Measurements from ENCODE around the gene FBXO11. TPM values are rescaled to one million over a fixed set of nuclear protein-coding genes. Genes with fewer than 3 reads are reported as not detected.

FBXO11 gene
- total RNA-seq, 4 donors from 2014 or later: 43.0 to 77.2 (median 51.3) TPM

DNA sequence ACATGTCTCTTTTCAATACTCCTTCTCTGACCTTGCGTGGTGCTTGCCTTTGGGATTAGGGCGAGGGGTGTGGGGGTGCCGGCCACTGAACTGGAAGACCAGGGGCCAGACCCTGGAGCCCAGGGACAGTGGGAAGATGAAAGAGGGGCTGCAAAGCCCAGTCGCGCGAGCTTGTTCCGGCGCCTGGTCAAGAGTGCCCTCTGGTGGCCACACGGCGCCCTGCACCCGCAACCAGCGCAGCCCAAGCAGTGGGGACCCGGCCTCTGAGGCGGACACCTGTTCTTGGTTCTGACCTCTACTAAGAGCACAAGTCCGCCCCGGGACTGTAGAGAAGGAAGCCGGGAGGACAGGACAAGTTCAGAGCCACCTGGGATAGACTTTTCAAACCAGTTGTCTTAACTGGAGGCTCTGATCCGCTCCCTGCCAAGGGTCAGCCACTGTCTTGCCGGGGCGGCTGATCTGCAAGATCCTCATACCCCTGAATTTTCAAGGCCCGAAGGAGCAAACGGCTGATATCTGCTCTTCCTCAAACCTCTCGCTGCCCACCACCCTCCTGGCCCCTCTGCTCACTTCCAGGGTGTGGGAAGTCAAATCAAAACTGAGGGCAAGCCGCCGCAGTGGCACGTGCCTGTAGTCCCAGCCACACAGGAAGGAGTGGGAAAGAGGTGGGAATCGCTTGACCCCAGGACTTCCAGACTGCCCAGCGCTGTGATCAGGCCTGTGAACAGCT, 138.3 kb downstream of the FBXO11 start:
- H3K36me3 ChIP-seq: no peaks in the 10 kb centered on the region
- TF ChIP-seq POLR2A (IDR thresholded peaks at IDR 0.05): no peak
- TF ChIP-seq CTCF (IDR thresholded peaks at IDR 0.05): peak; percentile 89 to 99 (median 94)
- peak; percentile 63 to 85 (median 79) for DNase-seq
- H3K4me3 ChIP-seq: no peak overlapping the region
- H3K4me1 ChIP-seq: no peaks in the 10 kb centered on the region
- no peaks in the 10 kb centered on the region for H3K9me3 ChIP-seq
- no peaks in the 10 kb centered on the region for H3K27me3 ChIP-seq
- no peak overlapping the region for H3K27ac ChIP-seq

DNA sequence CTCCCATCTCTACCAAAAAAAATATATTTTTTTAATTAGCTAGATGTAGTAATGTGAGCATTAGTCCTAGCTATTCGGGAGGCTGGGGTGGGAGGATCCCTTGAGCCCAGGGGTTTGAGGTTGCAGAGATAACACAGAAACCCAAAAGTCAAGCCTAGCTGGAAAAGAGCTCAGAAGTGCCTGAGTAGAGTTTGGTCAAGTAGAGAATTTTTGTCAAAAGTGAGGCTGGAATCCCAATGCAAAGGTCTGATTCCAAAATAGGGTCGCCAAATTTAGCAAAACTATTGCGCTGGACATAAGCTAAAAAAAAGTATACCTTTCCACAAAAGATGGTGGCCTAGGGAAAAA, 138.8 kb downstream of the FBXO11 start:
- H3K27ac ChIP-seq: no peak overlapping the region
- no peak overlapping the region for H3K4me3 ChIP-seq
- no peaks in the 10 kb centered on the region for H3K9me3 ChIP-seq
- DNase-seq: no peak
- no peak for TF ChIP-seq POLR2A (IDR thresholded peaks at IDR 0.05)
- TF ChIP-seq CTCF (IDR thresholded peaks at IDR 0.05): no peak
- no peaks in the 10 kb centered on the region for H3K27me3 ChIP-seq
- no peaks in the 10 kb centered on the region for H3K4me1 ChIP-seq
- H3K36me3 ChIP-seq: no peaks in the 10 kb centered on the region

DNA sequence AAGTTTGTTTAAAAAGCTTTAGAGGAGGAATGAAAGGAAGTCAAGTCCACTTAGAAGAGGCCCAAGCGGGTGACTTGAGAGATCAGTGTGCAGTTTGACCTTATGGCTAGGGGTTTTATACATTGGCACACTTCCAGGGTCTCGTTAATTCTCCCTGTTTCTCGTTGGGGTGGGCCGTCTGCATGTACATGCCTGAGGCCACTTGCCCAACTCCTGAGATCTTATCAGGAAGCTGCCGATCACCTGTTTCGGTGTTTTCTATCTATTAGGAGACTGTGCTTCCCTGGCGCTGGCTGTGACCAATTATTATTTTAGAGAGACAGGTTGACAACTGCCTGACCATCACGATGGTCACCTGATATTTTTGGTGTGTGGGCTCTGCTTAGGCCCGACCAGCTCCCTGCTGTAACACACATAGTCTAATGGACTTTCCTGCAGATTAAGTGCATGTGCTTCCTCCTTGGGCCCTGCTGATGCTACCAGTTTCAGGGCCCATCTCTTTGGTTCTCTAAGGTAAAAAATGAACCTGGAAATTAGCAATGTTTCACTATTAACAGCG, 154.4 kb downstream of the FBXO11 start:
- H3K27me3 ChIP-seq: no peaks in the 10 kb centered on the region
- H3K4me1 ChIP-seq: no peaks in the 10 kb centered on the region
- peaks cover 0 to 4% (median 0%) of the 10 kb centered on the region in 4 donors for H3K9me3 ChIP-seq
- H3K36me3 ChIP-seq: no peaks in the 10 kb centered on the region
- TF ChIP-seq CTCF (IDR thresholded peaks at IDR 0.05) (no peak), POLR2A (IDR thresholded peaks at IDR 0.05) (no peak)
- no peak for DNase-seq
- no peak overlapping the region for H3K4me3 ChIP-seq
- H3K27ac ChIP-seq: peak overlapping the region in 3 of 4 donors; percentile 39 to 68 (median 52)

- peaks cover 0 to 4% (median 0%) of the 10 kb centered on the region in 4 donors for H3K9me3 ChIP-seq
- no peak overlapping the region for H3K27ac ChIP-seq
- H3K27me3 ChIP-seq: no peaks in the 10 kb centered on the region
- no peaks in the 10 kb centered on the region for H3K4me1 ChIP-seq
- H3K36me3 ChIP-seq: no peaks in the 10 kb centered on the region
- H3K4me3 ChIP-seq: no peak overlapping the region
- no peak for DNase-seq
- no peak for TF ChIP-seq POLR2A (IDR thresholded peaks at IDR 0.05)
- TF ChIP-seq CTCF (IDR thresholded peaks at IDR 0.05): no peak
Measured at GRCh38 chr2:47747878-47748277, 158.4 kb downstream of the FBXO11 start.

GRCh38 chr2:47744074-47744473, 162.2 kb downstream of the FBXO11 start:
- Histone ChIP-seq H3K4me3 (no peak overlapping the region), H3K4me1 (no peaks in the 10 kb centered on the region), H3K36me3 (no peaks in the 10 kb centered on the region), H3K27ac (no peak overlapping the region), H3K27me3 (no peaks in the 10 kb centered on the region), H3K9me3 (peaks cover 0 to 4% (median 0%) of the 10 kb centered on the region in 4 donors)
- TF ChIP-seq POLR2A (IDR thresholded peaks at IDR 0.05): no peak
- TF ChIP-seq CTCF (IDR thresholded peaks at IDR 0.05): no peak
- DNase-seq: no peak

Measured in Peyer's patch (tissue), 4 donors.